Stomach (tissue), 9 donors: Measurements from ENCODE around the gene PDX1. TPM values are rescaled to one million over a fixed set of nuclear protein-coding genes. Genes with fewer than 3 reads are reported as not detected.

Experiments used
- DNase-seq, 2 donors: peaks; one replicate each; pipeline versions ENCODE4 v3.0.0 to v3.0.0-alpha.2; 2013 to 2019
- H3K27ac ChIP-seq, 5 donors: fragments of 200-600 bp in 4 of 5; sonication (generic) in 4 of 5; one replicate each; pipeline ENCODE4 v1.5.1; 2013 to 2019; ENCODE audit warnings: mild to moderate bottlenecking in 1 of 5, moderate library complexity in 1 of 5
- H3K27me3 ChIP-seq, 3 donors: fragments of 200-600 bp; sonication (generic); one replicate each; pipeline ENCODE4 v1.5.1; 2017 to 2019; ENCODE audit warnings: mixed run types in 1 of 3
- H3K36me3 ChIP-seq, 4 donors: fragments of 200-600 bp; sonication (generic); 1 replicate in 3 of 4; 2 replicates in 1 of 4; pipeline ENCODE4 v1.5.1; 2016 to 2019
- H3K4me1 ChIP-seq, 4 donors: fragments of 200-600 bp; sonication (generic); one replicate each; pipeline ENCODE4 v1.5.1; 2016 to 2019
- H3K4me3 ChIP-seq, 4 donors: fragments of 200-600 bp; sonication (generic) in 3 of 4; one replicate each; pipeline ENCODE4 v1.5.1; 2016 to 2019; ENCODE audit warnings: mild to moderate bottlenecking in 1 of 4
- H3K9me3 ChIP-seq, 4 donors: fragments of 200-600 bp; sonication (generic); one replicate each; pipeline ENCODE4 v1.5.1; 2016 to 2019
- EP300 ChIP-seq: sonication (generic); formaldehyde crosslinking; IDR thresholded peaks from one replicate; pipeline ENCODE4 v1.6.1; 2017; ENCODE audit warnings: antibody characterized with exemption
- POLR2A ChIP-seq, 4 donors: fragments of 450-650 bp; IDR thresholded peaks; one replicate each; pipeline ENCODE4 v1.6.1; 2016; ENCODE audit warnings: antibody characterized with exemption in 4 of 4, control low read depth in 2 of 4, mild to moderate bottlenecking in 1 of 4, moderate library complexity in 1 of 4
- POLR2AphosphoS5 ChIP-seq, 3 donors: sonication (generic); formaldehyde crosslinking; IDR thresholded peaks; one replicate each; pipeline ENCODE4 v1.6.1; 2016; ENCODE audit warnings: antibody characterized with exemption in 3 of 3
- WGBS, 5 donors: extraction: QIAGEN DNeasy Blood & Tissue Kit in 3 of 5; methylation state at CpG; one replicate each; pipeline versions ENCODE4 v1.1.5 to v1.1.7; 2013 to 2018; 5-methylcytosine and 5-hydroxymethylcytosine counted together
- intact Hi-C: fragments of 100-400 bp; cut with DNase I; formaldehyde crosslinking; loops from one replicate; pipeline ENCODE4 v1.15.1; 2023; ENCODE audit warnings: low total_unique reads
- polyA plus RNA-seq, 3 donors: library from polyadenylated mRNA; stranded (reverse); fragments of 200-250 nt; gene quantifications; one replicate each; pipeline ENCODE4 v1.2.3, GENCODE V29; 2013
- total RNA-seq, 5 donors: library from RNA; depleted of rRNA; stranded (reverse); fragments of >200 nt; gene quantifications; one replicate each; pipeline versions ENCODE4 v1.1.0 to v1.2.3, GENCODE V29; 2014 to 2016
- TF ChIP-seq, protein P1 (sequence below), 7 experiments: fragments of 450-650 bp in 4 of 7; fragments of 200-600 bp in 3 of 7; sonication (generic) in 3 of 7; IDR thresholded peaks; one replicate each; pipeline ENCODE4 v1.5.1; 2016 to 2019; ENCODE audit warnings: antibody characterized with exemption in 7 of 7, control low read depth in 2 of 7, mild to moderate bottlenecking in 1 of 7
- donor health status: healthy with polysubstance abuse.
- donor health status: Bipolar disorder and iron deficiency.
- donor health status: healthy.

Gene PDX1
- total and polyA plus RNA-seq, 8 donors, result 0.13 to 1.8 (median 0.92) TPM; not detected in 3

DNA sequence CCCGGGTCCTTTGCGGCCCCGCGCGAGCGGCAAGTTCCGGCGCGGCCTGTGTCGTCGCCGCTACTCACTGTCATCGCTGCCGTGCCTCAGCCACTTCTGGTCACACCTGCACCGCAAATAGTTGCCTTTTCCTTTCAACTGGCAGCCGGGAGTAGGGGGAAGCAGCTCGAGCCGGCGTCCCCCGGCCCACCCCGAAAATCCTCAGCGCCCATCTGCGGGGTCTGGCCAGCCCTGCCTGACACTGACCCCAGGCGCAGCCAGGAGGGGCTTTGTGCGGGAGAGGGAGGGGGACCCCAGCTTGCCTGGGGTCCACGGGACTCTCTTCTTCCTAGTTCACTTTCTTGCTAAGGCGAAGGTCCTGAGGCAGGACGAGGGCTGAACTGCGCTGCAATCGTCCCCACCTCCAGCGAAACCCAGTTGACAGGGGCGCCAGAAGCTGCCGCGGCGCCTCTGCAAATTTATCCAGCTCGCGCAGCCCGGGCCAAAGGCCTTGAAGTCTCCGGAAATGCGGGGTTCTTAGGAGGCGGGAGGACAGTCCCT lies 1.7 kb downstream of the PDX1 start:
- Histone ChIP-seq H3K4me1 (peaks cover 37 to 80% (median 57%) of the 10 kb centered on the region in 4 donors), H3K36me3 (no peaks in the 10 kb centered on the region), H3K4me3 (peak overlapping the region; percentile 33 to 58 (median 42)), H3K9me3 (no peaks in the 10 kb centered on the region), H3K27ac (no peak overlapping the region), H3K27me3 (peaks cover 42 to 100% (median 99%) of the 10 kb centered on the region in 3 donors)
- intact Hi-C loops, result no loop called here
- 3 to 18% (median 6%) methylated on average over 20 to 41 of the region's 41 CpGs for WGBS, 5 donors
- no peak for DNase-seq
- TF ChIP-seq EP300 (no peak), POLR2AphosphoS5 (IDR thresholded peaks at IDR 0.05) (no peak), POLR2A (IDR thresholded peaks at IDR 0.05) (no peak)
- TF ChIP-seq, protein P1, sequence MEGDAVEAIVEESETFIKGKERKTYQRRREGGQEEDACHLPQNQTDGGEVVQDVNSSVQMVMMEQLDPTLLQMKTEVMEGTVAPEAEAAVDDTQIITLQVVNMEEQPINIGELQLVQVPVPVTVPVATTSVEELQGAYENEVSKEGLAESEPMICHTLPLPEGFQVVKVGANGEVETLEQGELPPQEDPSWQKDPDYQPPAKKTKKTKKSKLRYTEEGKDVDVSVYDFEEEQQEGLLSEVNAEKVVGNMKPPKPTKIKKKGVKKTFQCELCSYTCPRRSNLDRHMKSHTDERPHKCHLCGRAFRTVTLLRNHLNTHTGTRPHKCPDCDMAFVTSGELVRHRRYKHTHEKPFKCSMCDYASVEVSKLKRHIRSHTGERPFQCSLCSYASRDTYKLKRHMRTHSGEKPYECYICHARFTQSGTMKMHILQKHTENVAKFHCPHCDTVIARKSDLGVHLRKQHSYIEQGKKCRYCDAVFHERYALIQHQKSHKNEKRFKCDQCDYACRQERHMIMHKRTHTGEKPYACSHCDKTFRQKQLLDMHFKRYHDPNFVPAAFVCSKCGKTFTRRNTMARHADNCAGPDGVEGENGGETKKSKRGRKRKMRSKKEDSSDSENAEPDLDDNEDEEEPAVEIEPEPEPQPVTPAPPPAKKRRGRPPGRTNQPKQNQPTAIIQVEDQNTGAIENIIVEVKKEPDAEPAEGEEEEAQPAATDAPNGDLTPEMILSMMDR (IDR thresholded peaks at IDR 0.05), result no peak

DNA sequence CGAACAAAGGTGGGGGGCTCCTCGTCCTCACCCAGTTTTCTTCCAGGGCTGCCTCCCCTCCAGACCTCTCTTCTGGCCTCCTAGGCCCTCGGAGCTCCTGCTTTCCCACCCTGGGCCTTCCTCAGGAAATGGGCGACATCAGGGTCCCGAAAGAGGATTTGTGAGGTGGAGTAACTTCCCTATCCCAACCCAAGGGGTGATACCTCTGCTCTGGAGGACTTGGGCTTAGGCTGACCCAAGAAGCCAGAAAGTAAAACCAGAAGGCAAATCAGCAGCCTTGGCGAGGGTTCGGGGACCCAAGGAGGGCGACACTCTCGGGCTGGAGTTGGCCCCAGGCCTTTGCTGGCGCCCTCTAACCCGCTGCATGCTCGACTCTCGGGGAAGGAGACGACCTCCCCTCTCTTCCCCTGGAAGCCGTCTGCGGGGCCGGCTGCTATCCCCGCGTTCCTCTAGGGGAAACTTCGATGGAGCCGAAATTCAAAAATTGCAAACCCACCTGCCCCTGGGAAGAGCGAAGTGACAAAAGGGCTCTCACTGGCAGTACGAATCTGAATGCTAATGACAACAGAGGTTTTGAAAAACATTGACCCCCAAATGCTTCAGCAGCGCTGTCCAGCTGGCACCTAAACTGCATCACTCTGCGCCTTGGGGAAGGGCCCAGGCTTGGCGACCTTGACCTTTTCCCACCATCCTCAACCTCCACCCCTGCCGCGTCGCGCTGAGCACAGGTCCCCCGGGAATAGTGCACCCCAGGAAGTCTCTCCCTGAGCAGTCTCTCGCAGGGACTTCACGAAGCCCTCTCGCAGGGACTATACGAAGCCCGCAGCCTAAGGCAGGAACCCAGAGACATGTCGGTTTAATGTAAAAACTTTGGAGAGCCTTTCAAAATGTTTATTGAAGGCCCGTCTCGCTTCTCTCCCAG lies 2.4 kb downstream of the PDX1 start:
- TF ChIP-seq, protein P1 (IDR thresholded peaks at IDR 0.05), result no peak
- TF ChIP-seq POLR2A (IDR thresholded peaks at IDR 0.05) (no peak), POLR2AphosphoS5 (IDR thresholded peaks at IDR 0.05) (no peak), EP300 (no peak)
- H3K9me3 ChIP-seq, result no peaks in the 10 kb centered on the region
- WGBS, 5 donors, result 12 to 50% (median 27%) methylated on average over 32 to 39 of the region's 39 CpGs
- no peak for DNase-seq
- no peak overlapping the region for H3K27ac ChIP-seq
- H3K4me3 ChIP-seq, result peak overlapping the region in 1 of 4 donors; percentile 58
- no peaks in the 10 kb centered on the region for H3K36me3 ChIP-seq
- H3K27me3 ChIP-seq, result peaks cover 42 to 100% (median 99%) of the 10 kb centered on the region in 3 donors
- intact Hi-C loops, result no loop called here
- H3K4me1 ChIP-seq, result peaks cover 37 to 83% (median 60%) of the 10 kb centered on the region in 4 donors

DNA sequence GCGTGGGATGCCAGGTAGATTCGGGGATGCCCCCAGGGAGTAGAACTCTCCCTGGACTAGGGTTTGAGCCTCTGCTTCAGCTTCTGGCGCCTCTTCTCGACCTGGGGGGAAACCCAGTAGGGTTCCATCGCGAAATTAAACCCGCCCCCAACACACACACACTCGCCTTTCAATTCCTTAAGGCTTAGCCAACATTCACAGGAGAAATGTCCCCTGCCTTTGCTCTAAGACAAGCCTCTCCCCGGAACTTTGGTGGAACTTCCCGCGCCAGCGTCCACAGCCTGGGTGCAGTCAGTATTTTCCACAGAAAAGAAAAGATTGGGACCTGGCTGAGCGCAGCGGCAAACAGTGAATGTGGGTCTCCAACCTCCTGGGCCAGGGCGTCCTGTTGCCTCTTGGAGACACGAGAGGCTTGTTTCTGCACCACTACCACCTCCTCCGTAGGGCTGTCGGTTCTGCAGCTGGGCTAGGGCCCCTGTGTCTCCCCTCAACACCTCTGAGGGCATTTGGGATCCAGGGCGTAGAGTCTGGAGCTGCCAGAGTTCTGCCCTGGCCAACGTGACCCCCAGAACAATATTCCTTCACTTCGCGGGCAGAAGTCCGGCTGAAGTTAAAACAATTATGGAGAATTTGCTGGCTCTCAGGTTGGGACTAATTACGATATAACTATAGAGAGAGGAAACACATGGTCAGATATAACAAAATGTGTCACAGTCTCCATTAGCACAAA lies 3.2 kb downstream of the PDX1 start:
- no peaks in the 10 kb centered on the region for H3K36me3 ChIP-seq
- intact Hi-C loops, result no loop called here
- 12 to 45% (median 31%) methylated on average over 24 of the region's 24 CpGs for WGBS, 5 donors
- H3K9me3 ChIP-seq, result no peaks in the 10 kb centered on the region
- no peak overlapping the region for H3K27ac ChIP-seq
- H3K4me1 ChIP-seq, result peaks cover 30 to 83% (median 58%) of the 10 kb centered on the region in 4 donors
- H3K27me3 ChIP-seq, result peaks cover 37 to 100% (median 99%) of the 10 kb centered on the region in 3 donors
- no peak overlapping the region for H3K4me3 ChIP-seq
- no peak for TF ChIP-seq EP300
- TF ChIP-seq, protein P1 (IDR thresholded peaks at IDR 0.05), result no peak
- TF ChIP-seq POLR2AphosphoS5 (IDR thresholded peaks at IDR 0.05), result no peak
- no peak for TF ChIP-seq POLR2A (IDR thresholded peaks at IDR 0.05)
- no peak for DNase-seq
